Measurements from ENCODE around the gene P2RY13.

Gene P2RY13

GRCh38 chr3:151329363-151329762, at the start of gene P2RY13:
Gene P2RY13, minus strand, starts transcription at chr3:151329549. Its CDS starts 21 bp downstream, at chr3:151329528.
- no peak for DNase-seq

GRCh38 chr3:151377768-151378385, 48.5 kb upstream of the P2RY13 start:
- DNase-seq = no peak

- DNase-seq = no peak
Measured at GRCh38 chr3:151372063-151372820, 42.9 kb upstream of the P2RY13 start.

- DNase-seq = no peak
Measured at GRCh38 chr3:151371526-151371925, 42.2 kb upstream of the P2RY13 start.

- DNase-seq = no peak
Measured at GRCh38 chr3:151367448-151367847, 38.1 kb upstream of the P2RY13 start.

- no peak for DNase-seq
Measured at GRCh38 chr3:151366993-151367392, 37.6 kb upstream of the P2RY13 start.

- DNase-seq = no peak
Measured at GRCh38 chr3:151362751-151363174, 33.4 kb upstream of the P2RY13 start.

GRCh38 chr3:151357463-151357850, 28.1 kb upstream of the P2RY13 start:
- DNase-seq = no peak

- no peak for DNase-seq
Measured at GRCh38 chr3:151356794-151357462, 27.6 kb upstream of the P2RY13 start.

- DNase-seq = no peak
Measured at GRCh38 chr3:151351648-151352047, 22.3 kb upstream of the P2RY13 start.

GRCh38 chr3:151351219-151351618, 21.9 kb upstream of the P2RY13 start:
- DNase-seq = no peak

- no peak for DNase-seq
Measured at GRCh38 chr3:151350656-151351055, 21.3 kb upstream of the P2RY13 start.

GRCh38 chr3:151347432-151347831, 18.1 kb upstream of the P2RY13 start:
- DNase-seq = no peak

- no peak for DNase-seq
Measured at GRCh38 chr3:151346292-151346691, 16.9 kb upstream of the P2RY13 start.

GRCh38 chr3:151345859-151346258, 16.5 kb upstream of the P2RY13 start:
- no peak for DNase-seq

- DNase-seq = no peak
Measured at GRCh38 chr3:151331696-151332095, 2.3 kb upstream of the P2RY13 start.

- DNase-seq = no peak
Measured at GRCh38 chr3:151330899-151331298, 1.6 kb upstream of the P2RY13 start.

- DNase-seq = no peak
Measured at GRCh38 chr3:151330379-151330778, 1.0 kb upstream of the P2RY13 start.

- DNase-seq = no peak
Measured at GRCh38 chr3:151328298-151328995, 902 bp downstream of the P2RY13 start.

GRCh38 chr3:151327571-151328198, 1.7 kb downstream of the P2RY13 start:
- DNase-seq = no peak

GRCh38 chr3:151322511-151322910, 6.8 kb downstream of the P2RY13 start:
- no peak for DNase-seq

GRCh38 chr3:151321526-151321925, 7.8 kb downstream of the P2RY13 start:
- no peak for DNase-seq

GRCh38 chr3:151320131-151320530, 9.2 kb downstream of the P2RY13 start:
- no peak for DNase-seq

Data from stimulated activated CD4-positive, alpha-beta T cell treated with anti-CD3 and anti-CD28 coated beads, Interleukin-2, amount 100 ng/mL, for 24 hours (primary cell).